ENCODE measurements around the gene RPS3. TPM values are rescaled to one million over a fixed set of nuclear protein-coding genes. Genes with fewer than 3 reads are reported as not detected.

Gene RPS3
- polyA plus RNA-seq, 1 donor (not counting 4 experiments of a cell fraction or from before 2014, with no cell fraction given), result 3,843 TPM

DNA sequence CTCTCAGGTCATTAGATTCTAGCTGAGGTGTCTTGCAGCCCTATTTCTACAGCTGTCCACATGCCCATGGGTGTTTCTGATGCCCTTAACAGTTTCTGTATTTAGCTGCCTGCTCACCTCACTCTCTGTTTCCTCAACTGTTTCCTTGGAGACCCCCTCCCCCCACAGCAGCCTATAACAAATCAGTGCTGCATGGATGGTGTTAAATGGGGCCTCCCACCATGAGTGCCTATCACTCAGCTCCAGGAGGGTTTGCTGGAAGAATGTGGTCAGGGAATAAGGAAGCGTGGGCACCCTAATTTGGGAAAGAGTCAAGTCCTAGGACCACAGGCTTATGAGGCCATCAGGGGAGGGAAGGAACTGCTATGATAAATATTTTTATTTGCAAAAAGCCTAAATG lies 25.1 kb downstream of the RPS3 start:
- no peaks in the 10 kb centered on the region for H3K79me2 ChIP-seq (ENCODE audit: control insufficient read depth, insufficient read depth, low read length)
- H3K4me3 ChIP-seq (ENCODE audit: control insufficient read depth in 2 of 3, extremely low read depth in 1 of 3, insufficient read depth in 2 of 3, low read depth in 1 of 3, low read length in 3 of 3), result no peak overlapping the region
- H3K4me2 ChIP-seq (ENCODE audit: control insufficient read depth, extremely low read depth, insufficient read depth, low read depth, low read length), result no peak overlapping the region
- no peaks in the 10 kb centered on the region for H3K4me1 ChIP-seq (ENCODE audit: control insufficient read depth, extremely low read depth, insufficient read depth, low read length)
- no peak for FAIRE-seq
- peaks cover 3% of the 10 kb centered on the region for H3K9me3 ChIP-seq (ENCODE audit: control insufficient read depth, low read depth, low read length)
- H3K9me1 ChIP-seq (ENCODE audit: control insufficient read depth, extremely low read depth, insufficient read depth, low read length), result no peaks in the 10 kb centered on the region
- peaks cover 10% of the 10 kb centered on the region for H3K27me3 ChIP-seq (ENCODE audit: control insufficient read depth, extremely low read depth, insufficient read depth, low read length)
- TF ChIP-seq CTCF (optimal IDR thresholded peaks at IDR 0.05 in 1 of 3, IDR thresholded peaks at IDR 0.05 in 1 of 3, conservative IDR thresholded peaks at IDR 0.05 in 1 of 3; ENCODE audit: extremely low read depth in 1 of 3, insufficient read depth in 2 of 3, low read length in 3 of 3) (no peak), EZH2 (IDR thresholded peaks at IDR 0.05; ENCODE audit: low read length) (no peak)
- no peak overlapping the region for H3K27ac ChIP-seq (ENCODE audit: control insufficient read depth, insufficient read depth, low read length)
- no peaks in the 10 kb centered on the region for H4K20me1 ChIP-seq (ENCODE audit: control insufficient read depth, extremely low read depth, insufficient read depth, low read length)
- no peak overlapping the region for H3K9ac ChIP-seq (ENCODE audit: control insufficient read depth, extremely low read depth, insufficient read depth, low read length)
- no peak overlapping the region for H2AFZ ChIP-seq (ENCODE audit: control insufficient read depth, low read length)
- DNase-seq (ENCODE audit: low read depth, low spot score), result no peak
- dilution Hi-C loops (cut with MboI; ENCODE audit: extremely low pct_ligation_motif_present, low sequenced_read_pairs), result no loop called here
- H3K36me3 ChIP-seq (ENCODE audit: control insufficient read depth in 2 of 2, extremely low read depth in 1 of 2, insufficient read depth in 2 of 2, low read length in 2 of 2), result peaks cover 3% of the 10 kb centered on the region in 2 experiments

- no peak for DNase-seq (ENCODE audit: low read depth, low spot score)
Measured at GRCh38 chr11:75425422-75425821, 26.1 kb downstream of the RPS3 start.

More at GRCh38 chr11:75425422-75425821, 26.1 kb downstream of the RPS3 start:
- no peak overlapping the region for H3K27ac ChIP-seq (ENCODE audit: control insufficient read depth, insufficient read depth, low read length)
- no peak overlapping the region for H3K4me2 ChIP-seq (ENCODE audit: control insufficient read depth, extremely low read depth, insufficient read depth, low read depth, low read length)
- H3K36me3 ChIP-seq (ENCODE audit: control insufficient read depth in 2 of 2, extremely low read depth in 1 of 2, insufficient read depth in 2 of 2, low read length in 2 of 2), result peaks cover 3% of the 10 kb centered on the region in 2 experiments
- H3K27me3 ChIP-seq (ENCODE audit: control insufficient read depth, extremely low read depth, insufficient read depth, low read length), result peaks cover 18% of the 10 kb centered on the region
- H3K4me1 ChIP-seq (ENCODE audit: control insufficient read depth, extremely low read depth, insufficient read depth, low read length), result no peaks in the 10 kb centered on the region
- no peak overlapping the region for H3K4me3 ChIP-seq (ENCODE audit: control insufficient read depth in 2 of 3, extremely low read depth in 1 of 3, insufficient read depth in 2 of 3, low read depth in 1 of 3, low read length in 3 of 3)
- no peaks in the 10 kb centered on the region for H4K20me1 ChIP-seq (ENCODE audit: control insufficient read depth, extremely low read depth, insufficient read depth, low read length)
- TF ChIP-seq CTCF (optimal IDR thresholded peaks at IDR 0.05 in 1 of 3, IDR thresholded peaks at IDR 0.05 in 1 of 3, conservative IDR thresholded peaks at IDR 0.05 in 1 of 3; ENCODE audit: extremely low read depth in 1 of 3, insufficient read depth in 2 of 3, low read length in 3 of 3), result peak; percentile 24 to 54 (median 39)
- no peak for TF ChIP-seq EZH2 (IDR thresholded peaks at IDR 0.05; ENCODE audit: low read length)
- no peaks in the 10 kb centered on the region for H3K79me2 ChIP-seq (ENCODE audit: control insufficient read depth, insufficient read depth, low read length)
- no peak overlapping the region for H3K9ac ChIP-seq (ENCODE audit: control insufficient read depth, extremely low read depth, insufficient read depth, low read length)
- no peaks in the 10 kb centered on the region for H3K9me1 ChIP-seq (ENCODE audit: control insufficient read depth, extremely low read depth, insufficient read depth, low read length)
- FAIRE-seq, result no peak
- dilution Hi-C loops (cut with MboI; ENCODE audit: extremely low pct_ligation_motif_present, low sequenced_read_pairs), result no loop called here
- H2AFZ ChIP-seq (ENCODE audit: control insufficient read depth, low read length), result no peak overlapping the region
- H3K9me3 ChIP-seq (ENCODE audit: control insufficient read depth, low read depth, low read length), result peaks cover 6% of the 10 kb centered on the region
